Type B pancreatic cell (in vitro differentiated cells): ENCODE measurements around the gene INKA1. TPM values are rescaled to one million over a fixed set of nuclear protein-coding genes. Genes with fewer than 3 reads are reported as not detected.

ENCODE experiments used
- DNase-seq: peaks from one replicate; pipeline ENCODE4 v3.0.0; 2021; ENCODE audit warnings: mixed read lengths; ENCODE audit not compliant: unreplicated experiment; ENCODE audit errors: extremely low spot score
- H3K27ac Mint-ChIP-seq: 2 replicates; pipeline ENCODE4 v1.8.0; 2021; ENCODE audit warnings: mild to moderate bottlenecking, mixed read lengths
- H3K27me3 Mint-ChIP-seq: 2 replicates; pipeline ENCODE4 v1.8.0; 2021; ENCODE audit warnings: mixed read lengths
- H3K36me3 Mint-ChIP-seq: 2 replicates; pipeline ENCODE4 v1.8.0; 2021; ENCODE audit warnings: mixed read lengths
- H3K4me1 Mint-ChIP-seq: one replicate; pipeline ENCODE4 v1.8.0; 2021; ENCODE audit warnings: mixed read lengths; ENCODE audit not compliant: unreplicated experiment
- H3K4me3 Mint-ChIP-seq: 2 replicates; pipeline ENCODE4 v1.8.0; 2021; ENCODE audit warnings: mild to moderate bottlenecking, mixed read lengths
- H3K9me3 Mint-ChIP-seq: 2 replicates; pipeline ENCODE4 v1.8.0; 2021; ENCODE audit warnings: mixed read lengths
- CTCF ChIP-seq: fragments of 200-600 bp; sonication (generic); conservative IDR thresholded peaks from 2 replicates; pipeline ENCODE4 v1.5.0; 2021; ENCODE audit warnings: antibody characterized with exemption, mild to moderate bottlenecking
- total RNA-seq: library from RNA; stranded (reverse); gene quantifications from 2 replicates; pipeline ENCODE4 v1.2.1, GENCODE V29; 2021; ENCODE audit warnings: low replicate concordance

INKA1 gene
- total RNA-seq, 1 donor from 2014 or later, result 6.7 TPM

DNA sequence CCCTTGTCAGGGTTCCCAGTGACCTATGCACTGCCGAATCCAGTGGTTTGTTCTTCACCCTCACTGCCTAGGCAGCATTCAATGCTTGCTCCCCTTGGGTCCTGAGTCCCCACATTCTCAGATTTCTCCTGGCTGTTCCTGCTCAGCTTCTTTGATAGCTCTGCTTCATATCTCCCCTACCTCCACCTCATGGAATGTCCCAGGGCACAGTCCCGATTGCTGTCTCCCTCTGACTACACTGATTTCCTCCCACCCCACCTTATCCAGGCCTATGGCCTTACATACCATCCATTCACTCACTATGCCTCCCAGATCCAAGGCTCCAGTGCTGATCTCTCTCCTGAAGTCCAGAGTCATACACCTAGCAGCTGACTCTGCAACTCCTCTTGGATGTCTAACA, 1.9 kb upstream of the INKA1 start:
- TF ChIP-seq CTCF, result no peak
- Mint-ChIP-seq H3K36me3 (no peaks in the 10 kb centered on the region), H3K4me1 (peaks cover 13% of the 10 kb centered on the region), H3K27ac (no peak overlapping the region), H3K9me3 (no peaks in the 10 kb centered on the region), H3K4me3 (peak overlapping the region; percentile 88), H3K27me3 (peaks cover 37% of the 10 kb centered on the region)
- no peak for DNase-seq

GRCh38 chr3:49803465-49804140, 542 bp downstream of the INKA1 start:
- H3K4me3 Mint-ChIP-seq, result peak overlapping the region; percentile 88
- no peak overlapping the region for H3K27ac Mint-ChIP-seq
- peak; percentile 14 for TF ChIP-seq CTCF
- H3K4me1 Mint-ChIP-seq, result peaks cover 20% of the 10 kb centered on the region
- no peaks in the 10 kb centered on the region for H3K9me3 Mint-ChIP-seq
- peaks cover 33% of the 10 kb centered on the region for H3K27me3 Mint-ChIP-seq
- H3K36me3 Mint-ChIP-seq, result no peaks in the 10 kb centered on the region
- DNase-seq, result no peak

DNA sequence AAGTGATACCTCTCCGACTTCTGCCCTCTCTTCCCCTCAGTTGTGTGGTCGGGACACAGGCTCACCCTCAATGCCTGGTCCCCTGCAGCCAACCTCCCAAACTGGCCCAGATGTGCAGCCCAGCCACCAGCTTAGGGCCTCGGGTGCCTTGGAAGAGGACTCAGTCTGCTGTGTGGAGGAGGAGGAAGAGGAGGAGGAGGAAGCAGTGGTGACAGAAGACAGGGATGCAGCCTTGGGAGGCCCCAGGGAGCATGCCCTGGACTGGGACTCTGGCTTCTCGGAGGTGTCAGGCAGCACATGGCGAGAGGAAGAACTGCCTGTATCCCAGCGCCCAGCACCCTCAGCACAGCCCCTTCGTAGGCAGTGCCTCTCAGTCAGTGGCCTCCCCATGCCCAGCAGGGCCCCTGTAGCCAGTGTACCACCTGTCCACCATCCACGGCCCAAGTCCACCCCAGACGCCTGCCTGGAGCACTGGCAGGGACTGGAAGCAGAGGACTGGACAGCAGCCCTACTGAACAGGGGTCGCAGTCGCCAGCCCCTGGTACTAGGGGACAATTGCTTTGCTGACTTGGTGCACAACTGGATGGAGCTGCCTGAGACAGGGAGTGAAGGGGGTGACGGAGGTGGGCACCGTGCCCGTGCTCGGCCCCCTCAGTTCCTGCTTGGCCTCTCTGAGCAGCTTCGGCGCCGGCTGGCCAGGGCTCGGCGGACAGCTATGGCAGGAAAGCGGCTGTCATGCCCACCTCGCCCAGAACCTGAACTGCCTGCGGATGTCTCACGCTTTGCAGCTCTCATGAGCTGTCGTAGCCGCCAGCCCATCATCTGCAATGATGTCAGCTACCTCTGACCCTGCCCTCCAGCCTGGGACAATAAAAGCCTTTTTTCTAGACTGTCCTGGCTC, 1.3 kb downstream of the INKA1 start:
- DNase-seq, result no peak
- Mint-ChIP-seq H3K36me3 (no peaks in the 10 kb centered on the region), H3K9me3 (no peaks in the 10 kb centered on the region), H3K4me3 (peak overlapping the region; percentile 88), H3K27me3 (peaks cover 33% of the 10 kb centered on the region), H3K4me1 (peaks cover 20% of the 10 kb centered on the region), H3K27ac (peak overlapping the region; percentile 43)
- TF ChIP-seq CTCF, result no peak

GRCh38 chr3:49805367-49805782, 2.3 kb downstream of the INKA1 start:
- H3K27ac Mint-ChIP-seq, result peak overlapping the region; percentile 43

More at GRCh38 chr3:49805367-49805782, 2.3 kb downstream of the INKA1 start:
- no peaks in the 10 kb centered on the region for H3K9me3 Mint-ChIP-seq
- peaks cover 33% of the 10 kb centered on the region for H3K27me3 Mint-ChIP-seq
- no peaks in the 10 kb centered on the region for H3K36me3 Mint-ChIP-seq
- H3K4me3 Mint-ChIP-seq, result peak overlapping the region; percentile 88
- no peak for TF ChIP-seq CTCF
- no peak for DNase-seq
- peaks cover 20% of the 10 kb centered on the region for H3K4me1 Mint-ChIP-seq
